NCI-H774 (cell line): Measurements from ENCODE around the gene HSPB1.
"Not testable (repeated sequence)": the region's sequence is repeated elsewhere in the genome, so short reads cannot be mapped to it uniquely, and the experiment has no call there.

Experiments
- DNase-seq: peaks from one replicate; lab custom pipeline; 2025; lab: John Stamatoyannopoulos, UW

Gene HSPB1

DNA sequence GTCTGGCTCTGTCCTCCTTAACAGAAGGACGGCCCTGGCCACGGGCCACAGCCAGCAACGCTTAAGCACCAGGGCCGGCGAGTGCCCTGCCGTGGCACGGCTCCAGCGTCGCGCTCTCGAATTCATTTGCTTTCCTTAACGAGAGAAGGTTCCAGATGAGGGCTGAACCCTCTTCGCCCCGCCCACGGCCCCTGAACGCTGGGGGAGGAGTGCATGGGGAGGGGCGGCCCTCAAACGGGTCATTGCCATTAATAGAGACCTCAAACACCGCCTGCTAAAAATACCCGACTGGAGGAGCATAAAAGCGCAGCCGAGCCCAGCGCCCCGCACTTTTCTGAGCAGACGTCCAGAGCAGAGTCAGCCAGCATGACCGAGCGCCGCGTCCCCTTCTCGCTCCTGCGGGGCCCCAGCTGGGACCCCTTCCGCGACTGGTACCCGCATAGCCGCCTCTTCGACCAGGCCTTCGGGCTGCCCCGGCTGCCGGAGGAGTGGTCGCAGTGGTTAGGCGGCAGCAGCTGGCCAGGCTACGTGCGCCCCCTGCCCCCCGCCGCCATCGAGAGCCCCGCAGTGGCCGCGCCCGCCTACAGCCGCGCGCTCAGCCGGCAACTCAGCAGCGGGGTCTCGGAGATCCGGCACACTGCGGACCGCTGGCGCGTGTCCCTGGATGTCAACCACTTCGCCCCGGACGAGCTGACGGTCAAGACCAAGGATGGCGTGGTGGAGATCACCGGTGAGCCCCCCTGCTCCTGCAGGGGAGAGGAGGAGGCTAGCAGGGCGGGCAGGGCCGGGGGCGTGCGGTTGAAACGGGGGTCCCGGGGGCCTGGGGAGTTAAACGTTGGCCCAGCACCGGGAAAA lies at the start of gene HSPB1:
TSS of gene HSPB1 (plus strand) at position 327 of the 855 bp plus-strand sequence. CDS start at position 367, 40 bp downstream.
- peak; percentile 93 for DNase-seq

DNA sequence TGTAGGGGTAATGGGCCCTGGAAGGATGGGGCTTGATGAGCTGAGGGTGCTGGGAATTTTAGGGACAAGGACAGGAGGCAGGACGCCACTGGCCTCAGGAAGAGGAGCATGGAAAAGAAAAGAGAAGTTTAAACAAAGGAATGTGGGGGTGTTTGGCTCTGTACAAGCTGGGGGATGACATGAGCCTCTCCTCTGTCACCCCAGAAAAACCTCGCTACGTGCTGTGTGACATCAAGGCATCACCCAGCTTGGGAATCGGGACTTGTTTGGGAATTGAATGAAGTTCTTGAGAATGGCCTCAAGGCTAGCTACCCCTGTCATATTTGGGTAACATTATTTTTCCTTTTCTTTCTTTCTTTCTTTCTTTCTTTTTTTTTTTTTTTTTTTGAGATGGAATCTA lies 47.7 kb upstream of the HSPB1 start:
- no peak for DNase-seq

DNA sequence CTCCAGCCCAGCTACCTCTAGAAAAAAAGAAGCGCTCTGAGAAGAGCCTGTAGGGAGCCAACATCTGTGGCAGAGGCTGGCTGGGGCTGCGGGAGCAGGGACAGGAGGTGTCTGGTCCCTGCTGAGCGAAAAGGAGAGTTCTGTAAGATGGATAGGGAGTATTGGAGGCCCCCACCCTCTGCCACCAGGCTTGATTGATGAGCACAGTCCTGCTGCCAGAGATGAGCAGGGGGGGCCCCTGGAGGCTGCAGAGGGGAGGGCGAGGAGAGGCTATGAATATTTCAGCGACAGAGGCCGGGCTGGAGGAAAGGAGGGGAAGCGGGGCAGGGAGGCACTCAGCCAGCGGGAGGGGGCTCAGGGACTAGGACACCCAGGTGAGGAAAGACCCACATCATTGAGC lies 44.5 kb upstream of the HSPB1 start:
- DNase-seq, result no peak

DNA sequence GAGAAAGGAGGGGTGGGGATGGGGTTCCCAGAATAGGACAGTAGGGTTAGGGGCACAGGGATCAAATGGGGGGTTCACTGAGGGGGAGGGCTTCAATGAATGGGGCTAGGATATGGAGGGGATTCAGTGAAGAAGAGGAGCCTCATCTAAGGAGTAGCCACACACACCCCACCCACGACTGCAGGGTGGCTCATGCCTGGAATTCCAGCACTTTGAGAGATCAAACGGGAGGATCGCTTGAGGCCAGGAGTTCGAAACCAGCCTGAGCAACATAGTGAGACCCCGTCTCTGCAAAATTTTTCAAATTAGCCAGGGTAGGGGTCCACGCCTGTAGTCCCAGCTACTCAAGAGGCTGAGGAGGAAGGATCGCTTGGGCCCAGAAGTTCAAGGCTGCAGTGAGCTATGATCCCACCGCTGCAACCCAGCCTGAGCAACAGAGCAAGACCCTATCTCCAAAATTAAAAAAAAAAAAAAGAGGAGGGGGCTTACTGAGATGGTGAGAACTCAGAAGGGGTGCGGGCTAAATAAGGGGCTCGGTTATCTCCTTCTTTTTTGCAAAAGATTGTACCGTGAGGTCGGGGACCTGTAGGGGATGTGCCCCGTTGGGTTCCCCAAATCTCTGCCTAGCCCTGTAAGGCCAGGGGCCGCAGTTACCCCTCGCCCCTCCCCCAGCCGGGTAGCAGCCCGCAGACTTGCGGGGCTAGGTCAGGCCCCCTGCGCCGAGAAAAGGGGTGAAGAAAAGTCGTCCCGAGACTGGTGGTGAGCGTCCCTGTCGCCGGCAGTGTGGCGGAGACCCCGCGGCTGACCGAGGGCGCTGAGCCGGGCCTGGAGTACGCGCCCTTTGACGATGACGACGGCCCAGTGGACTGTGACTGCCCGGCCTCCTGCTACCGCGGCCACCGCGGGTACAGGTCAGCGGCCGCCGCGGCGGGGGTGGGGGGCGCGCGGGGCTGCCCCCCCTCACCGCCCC lies 43.1 kb upstream of the HSPB1 start:
- no peak for DNase-seq

DNA sequence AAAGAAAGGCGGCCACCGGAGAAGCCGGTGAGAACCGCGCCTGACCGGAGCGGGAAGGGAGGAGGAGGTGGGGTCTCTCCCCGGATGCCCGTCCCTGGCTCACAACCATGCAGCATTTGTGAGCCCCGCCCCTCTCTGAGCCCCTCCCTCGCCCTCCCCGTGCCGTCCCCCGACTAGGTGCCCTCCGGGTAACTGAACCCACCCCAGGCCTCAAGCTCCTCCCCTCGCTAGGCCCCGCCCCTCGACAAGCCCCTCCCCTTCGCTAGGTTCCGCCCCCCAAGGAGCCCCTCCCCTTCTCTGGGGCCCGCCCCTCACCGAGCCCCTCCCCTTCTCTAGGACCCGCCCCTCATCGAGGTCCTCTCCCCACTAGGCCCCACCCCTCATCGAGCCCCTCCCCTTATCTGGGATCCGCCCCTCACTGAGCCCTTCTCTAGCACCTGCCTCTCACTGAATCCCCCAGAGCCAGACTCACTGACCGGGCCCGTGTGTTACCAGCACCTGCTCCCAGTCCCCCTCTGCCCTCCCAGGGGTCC lies 42.2 kb upstream of the HSPB1 start:
- DNase-seq, result peak; percentile 47

DNA sequence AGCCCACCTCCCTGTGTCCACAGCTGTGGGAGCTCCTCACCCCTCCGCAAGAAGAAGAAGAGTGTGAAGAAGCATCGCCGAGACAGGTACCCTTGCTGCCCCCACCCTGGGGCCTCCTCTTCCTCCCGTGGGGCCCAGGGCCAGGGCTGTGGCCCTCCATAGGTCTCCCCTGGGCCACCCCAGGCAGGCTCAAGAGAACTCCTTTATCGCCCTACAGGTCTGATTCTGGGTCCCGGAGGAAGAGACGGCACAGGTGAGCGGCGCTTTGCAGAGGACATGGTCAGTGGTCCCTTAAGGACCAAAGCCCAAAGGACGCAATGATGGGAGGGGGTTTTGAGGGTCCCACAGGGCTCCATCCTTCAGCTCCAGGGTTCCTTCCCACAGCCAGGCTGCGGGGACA lies 41.1 kb upstream of the HSPB1 start:
- no peak for DNase-seq

DNA sequence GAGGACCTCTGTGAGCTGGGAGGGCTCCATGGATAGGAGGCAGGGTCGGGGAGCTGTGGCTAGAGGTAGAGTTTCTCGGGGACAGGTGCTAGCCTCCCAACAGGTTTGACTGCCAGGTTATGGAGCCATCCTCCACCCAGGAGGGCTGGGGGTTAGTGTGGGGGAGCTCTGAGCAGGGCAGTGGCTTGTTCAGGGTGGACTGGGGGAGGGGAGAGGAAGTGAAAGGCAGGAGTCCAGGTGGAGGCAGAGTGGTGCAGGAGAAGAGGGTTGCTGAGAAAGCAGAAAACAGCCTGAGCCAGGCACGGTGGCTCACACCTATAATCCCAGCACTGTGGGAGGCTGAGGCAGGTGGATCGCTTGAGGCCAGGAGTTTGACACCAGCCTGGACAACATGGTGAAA lies 40.5 kb upstream of the HSPB1 start:
- no peak for DNase-seq

DNA sequence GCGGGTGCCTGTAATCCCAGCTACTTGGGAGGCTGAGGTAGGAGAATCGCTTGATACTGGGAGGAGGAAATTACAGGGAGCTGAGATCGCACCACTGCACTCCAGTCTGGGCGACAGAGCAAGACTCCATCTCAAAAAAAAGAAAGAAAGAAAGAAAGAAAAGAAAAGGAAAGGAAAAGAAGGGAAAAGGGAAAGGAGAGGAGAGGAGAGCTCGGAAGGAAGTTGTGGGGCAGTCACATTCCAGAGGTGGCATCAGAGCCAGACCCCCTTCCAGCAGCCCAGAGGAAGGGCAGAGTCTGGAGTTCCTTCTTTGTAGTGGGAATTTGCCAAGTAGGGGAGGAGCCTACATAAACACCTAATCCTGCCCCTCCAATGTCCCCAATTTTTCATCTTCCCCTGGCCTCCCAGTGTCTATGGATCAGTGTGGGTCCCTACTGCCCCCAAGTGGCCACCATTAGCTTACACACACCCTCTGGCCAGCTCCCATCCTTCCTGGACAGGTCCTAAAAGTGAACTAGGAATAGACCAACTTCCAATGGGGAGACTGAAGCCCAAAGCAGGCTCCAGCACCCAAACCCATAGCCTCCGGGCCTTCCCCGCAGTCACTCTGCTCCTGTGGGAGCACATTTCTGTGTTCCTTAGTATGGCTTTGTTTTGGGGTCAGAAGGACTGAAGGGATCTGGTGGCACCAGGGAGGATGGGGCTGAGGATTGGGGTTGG lies 39.6 kb upstream of the HSPB1 start:
- DNase-seq, result peak; percentile 41

DNA sequence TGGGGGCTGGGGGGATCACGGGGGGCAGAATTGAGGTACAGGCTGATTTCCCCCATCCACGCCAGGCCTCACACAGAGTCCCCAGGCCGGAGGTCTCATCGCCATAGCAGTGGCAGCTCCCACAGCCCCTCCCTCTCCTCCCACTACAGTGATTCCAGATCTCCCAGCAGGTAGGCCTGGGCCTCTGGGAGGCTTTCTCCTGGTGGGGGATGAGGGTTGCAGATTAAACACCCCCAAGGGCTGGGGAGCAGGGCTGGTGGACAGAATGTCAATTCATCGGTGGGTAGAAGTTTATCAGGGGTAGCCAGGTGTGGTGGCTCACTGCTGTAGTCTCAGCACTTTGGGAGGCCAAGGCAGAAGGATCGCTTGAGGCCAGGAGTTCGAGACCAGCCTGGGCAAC lies 37.2 kb upstream of the HSPB1 start:
- DNase-seq, result no peak

DNA sequence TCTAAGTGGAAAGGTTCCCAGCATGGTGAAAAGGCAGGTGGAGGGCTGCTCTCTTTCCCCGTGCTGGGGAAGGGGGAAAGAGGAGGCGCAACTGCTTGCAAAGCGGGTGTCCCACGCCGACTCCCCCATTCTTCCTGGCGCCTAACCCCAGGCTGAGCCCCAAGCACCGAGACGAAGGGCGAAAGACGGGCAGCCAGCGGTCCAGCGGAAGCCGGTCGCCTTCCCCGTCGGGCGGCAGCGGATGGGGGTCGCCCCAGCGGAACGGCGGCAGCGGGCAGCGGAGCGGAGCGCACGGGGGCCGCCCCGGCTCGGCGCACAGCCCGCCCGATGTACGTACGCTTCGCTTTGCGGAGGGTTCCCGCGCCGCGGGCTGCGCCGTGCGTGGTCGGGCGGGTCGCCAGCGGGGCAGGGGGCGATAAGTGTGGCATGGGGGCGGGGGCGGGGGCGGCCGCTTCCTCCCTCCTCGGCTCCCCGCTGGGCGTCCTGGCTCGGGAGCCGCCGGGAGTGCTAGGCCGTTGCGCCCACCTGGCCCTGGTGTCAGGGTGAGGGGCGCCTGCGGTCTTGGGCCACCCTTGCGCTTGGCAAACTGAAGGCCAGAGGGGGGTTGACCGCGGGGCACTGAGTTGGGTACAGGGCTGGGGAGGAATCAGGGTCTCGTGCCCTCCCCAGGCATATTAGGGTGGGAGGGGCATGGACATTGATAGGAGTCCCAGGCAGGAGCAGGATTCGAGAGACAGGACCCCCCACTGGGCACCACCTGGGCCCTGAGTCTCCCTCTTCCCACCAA lies 35.2 kb upstream of the HSPB1 start:
- no peak for DNase-seq

DNA sequence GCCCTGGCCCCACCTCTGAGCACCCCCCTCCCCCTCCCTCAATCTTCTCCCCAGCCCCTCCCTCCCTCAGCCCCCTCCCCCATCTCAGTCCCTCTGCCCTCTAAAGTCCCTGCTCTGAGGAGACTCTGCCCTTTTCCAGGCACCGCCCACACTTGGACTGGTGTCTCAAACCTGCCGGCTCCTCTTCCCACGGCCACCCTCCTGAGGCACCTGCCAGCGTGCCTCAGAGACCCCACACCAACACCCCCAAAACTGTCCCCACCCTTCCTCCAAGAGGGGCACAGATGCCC lies 34.6 kb upstream of the HSPB1 start:
- no peak for DNase-seq

DNA sequence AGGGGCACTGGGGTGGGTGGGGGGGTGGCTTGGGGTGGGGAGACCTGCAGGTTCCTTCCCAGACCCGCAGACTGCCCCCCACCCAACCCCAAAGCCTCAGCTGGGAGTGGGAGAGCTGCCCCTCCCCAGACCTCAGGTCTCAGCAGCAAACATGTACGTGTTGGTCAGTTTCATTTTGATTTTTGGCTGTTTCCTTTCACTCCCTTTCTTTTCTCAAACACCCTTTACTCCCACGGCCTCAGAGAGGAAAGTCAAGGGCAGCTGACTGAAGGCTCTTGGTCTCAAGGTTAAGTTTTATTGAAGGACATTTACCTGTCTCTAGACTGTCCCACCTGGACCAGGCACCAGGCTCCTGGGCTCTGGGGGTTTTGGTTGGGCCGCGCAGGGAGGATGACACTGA lies 34.1 kb upstream of the HSPB1 start:
- no peak for DNase-seq

DNA sequence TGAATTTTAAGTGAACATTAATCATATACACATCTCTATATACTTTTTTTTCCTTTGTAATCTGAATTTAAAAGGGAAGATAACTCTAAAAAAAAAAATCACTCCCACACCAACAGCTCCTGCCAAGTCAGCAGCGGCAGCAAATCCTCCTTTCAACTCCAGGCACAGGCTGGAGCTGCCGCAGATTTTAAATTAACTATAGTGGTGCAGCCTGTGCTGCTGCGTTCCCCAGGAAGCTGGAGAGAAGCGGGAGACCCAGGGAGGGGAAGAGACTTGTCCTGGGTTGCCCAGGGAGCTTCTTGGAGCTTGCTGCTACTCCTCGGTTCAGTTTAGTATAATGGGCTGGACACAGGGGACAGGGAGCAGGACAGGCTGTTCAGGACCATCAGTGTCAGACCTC lies 32.6 kb upstream of the HSPB1 start:
- DNase-seq, result no peak

DNA sequence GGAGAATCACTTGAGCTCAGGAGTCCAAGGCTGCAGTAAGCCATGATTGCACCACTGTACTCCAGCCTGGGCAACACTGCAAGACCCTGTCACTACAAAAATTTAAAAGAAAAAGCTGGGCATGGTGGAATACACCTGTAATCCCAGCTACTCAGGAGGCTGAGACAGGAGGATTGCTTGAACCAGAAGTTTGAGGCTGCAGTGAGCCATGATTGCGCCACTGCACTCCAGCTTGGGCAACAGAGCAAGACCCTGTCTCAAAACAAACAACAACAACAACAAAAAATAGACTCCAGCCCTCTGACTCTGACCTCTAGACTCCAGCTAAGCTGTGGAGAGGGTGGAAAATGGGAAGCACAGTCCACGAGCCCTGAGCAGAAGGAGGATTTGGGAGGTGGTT lies 31.1 kb upstream of the HSPB1 start:
- not testable (repeated sequence) for DNase-seq

DNA sequence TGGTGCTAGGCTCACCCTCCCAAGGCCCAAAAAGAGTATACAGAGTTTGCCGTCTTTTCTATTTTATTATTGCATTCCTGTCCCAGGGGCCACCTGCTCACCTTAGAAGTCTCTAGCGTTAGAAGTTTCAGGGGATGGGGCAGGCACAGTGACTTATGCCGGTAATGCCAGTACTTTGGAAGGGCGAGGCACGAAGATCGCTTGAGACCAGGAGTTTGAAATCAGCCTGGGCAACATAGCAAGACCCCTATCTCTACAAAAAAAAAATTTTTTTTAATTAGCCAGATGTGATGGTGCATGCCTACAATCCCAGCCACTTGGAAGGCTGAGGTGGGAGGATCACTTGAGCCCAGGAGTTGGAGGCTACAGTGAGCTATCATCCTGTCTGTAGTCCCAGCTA lies 30.3 kb upstream of the HSPB1 start:
- DNase-seq, result no peak

DNA sequence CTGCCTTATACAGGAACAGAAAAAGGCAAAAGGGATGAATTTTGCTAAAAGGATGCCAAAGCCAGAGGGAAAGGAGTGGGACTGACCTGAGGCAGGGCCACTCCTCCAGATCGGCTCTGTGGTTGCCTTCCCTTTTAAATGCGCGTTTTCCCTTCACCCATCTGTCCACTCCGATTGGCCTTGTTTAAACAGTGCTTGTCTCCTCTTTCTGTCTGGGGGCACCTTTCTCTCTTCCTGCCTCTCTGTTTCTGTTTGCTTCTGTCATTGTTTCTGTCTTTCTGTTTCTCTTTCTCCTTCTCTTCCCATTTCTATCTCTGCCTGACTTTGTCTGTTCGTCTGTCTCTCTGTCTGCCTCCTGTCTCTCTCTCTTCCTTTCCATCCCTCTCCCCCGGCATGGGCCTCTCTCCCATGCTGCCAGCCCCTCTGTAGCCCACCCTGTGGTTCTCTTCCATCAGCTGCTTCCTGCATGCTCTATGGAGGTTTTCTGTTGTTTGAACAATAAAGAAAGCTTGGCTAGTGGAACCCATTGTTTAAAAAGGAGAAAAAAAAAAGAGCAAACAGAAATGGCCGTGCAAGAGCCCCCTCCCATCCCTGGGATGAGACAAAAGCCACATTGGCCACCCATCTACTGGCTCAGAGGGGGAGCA lies 29.5 kb upstream of the HSPB1 start:
- DNase-seq, result no peak

DNA sequence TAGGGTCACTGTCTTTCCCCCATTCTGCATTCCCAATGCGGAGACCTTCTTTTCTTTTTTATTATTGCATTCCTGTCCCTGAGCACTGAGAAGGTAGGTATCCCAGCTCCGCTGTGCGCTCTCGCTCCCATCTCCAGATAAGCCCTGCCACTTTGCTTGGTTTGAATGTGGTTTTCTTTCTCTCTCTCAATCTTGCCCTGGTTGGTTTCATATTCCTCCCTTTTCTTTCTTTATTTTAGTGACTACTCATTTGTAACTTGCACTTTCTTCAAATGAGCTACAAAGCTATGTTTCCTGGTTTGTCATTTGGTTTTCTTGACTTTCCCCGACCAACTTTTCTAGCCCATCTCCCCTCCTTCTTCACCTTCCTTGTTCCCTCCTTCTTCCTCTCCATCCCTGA lies 29.0 kb upstream of the HSPB1 start:
- DNase-seq, result no peak

DNA sequence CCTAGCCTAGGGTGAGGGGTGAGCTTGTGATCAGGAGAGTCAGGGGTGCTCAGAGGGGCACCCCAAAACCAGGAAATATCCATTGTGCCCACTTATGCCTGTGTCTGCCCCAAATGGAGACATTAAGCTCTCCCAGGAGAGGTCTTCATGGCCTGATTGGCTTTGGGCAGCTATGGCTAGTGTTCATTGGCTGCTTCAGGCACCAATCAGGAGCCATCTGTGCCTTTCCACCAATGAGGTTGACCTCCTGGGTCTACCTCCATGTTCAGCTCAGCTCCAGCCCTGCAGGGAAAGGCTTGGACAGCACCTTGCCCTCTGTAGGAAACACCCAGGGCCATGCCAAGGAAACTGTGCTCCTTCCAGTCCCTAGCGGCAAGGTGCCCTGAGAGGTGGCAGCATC lies 23.9 kb upstream of the HSPB1 start:
- DNase-seq, result no peak

DNA sequence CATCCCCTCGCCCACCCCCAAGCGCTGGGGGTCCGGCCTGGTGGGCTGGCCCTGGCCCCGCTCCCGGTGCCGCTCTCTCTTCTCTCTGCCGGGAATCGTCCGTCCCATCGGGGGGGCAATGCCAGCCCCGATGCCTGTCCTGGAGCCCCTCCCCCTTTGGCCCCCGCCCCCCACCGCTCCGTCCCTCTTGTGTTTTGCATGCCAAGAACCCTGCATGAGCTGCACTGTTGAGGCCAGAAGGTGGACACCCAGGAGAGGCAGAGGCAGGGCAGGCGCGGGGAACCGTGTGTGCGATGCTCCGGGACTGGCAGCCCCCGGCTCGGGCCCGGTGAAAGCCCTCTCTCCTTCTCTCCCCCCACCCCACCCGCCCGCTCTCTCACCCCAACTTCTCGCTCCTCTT lies 22.1 kb upstream of the HSPB1 start:
- no peak for DNase-seq

DNA sequence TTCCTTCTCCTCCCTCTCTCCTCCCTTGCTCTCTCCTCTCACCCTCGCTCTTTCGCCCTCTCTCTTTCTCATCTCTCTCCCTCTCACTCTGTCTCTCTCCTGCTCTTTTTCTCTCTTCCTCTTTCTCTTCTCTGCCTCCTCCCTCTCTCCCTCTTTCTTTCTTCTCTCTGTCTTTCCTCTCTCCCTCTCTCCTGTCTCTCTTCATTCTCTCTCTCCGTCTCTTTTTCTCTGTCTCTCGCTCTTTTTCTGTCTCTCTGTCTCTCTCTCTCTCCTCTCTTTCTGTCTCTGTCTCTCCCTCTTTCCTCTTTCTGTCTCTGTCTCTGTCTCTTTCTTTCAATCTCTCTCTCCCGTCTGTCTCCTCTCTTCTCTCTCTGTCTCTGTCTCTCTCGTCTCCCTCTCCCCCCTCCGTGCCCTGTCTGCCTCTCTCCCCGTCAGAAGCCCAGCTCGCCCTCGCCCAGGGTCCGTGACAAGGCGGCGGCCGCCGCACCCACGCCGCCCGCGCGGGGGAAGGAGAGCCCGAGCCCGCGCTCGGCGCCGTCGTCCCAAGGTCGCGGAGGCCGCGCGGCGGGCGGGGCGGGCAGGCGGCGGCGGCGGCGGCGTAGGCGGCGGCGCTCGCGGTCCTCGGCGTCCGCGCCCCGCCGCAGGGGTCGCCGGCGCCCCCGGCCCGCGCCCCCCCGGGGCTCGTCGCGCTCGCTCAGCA lies 21.3 kb upstream of the HSPB1 start:
- DNase-seq, result no peak
